Natural killer cell (primary cell): Measurements from ENCODE around the gene CMC2. TPM values are rescaled to one million over a fixed set of nuclear protein-coding genes. Genes with fewer than 3 reads are reported as not detected.

Experiments used
- ATAC-seq, 3 donors: fragments of 150-1000 bp in 2 of 3; fragments of 200-7000 bp in 1 of 3; cut with Tn5 transposase; 1 replicate in 1 of 3; 2 replicates in 2 of 3; pipeline ENCODE4 v1.10.0; 2021; ENCODE audit warnings: mild to moderate bottlenecking in 2 of 3, moderate library complexity in 2 of 3
- DNase-seq, 2 donors: peaks; one replicate each; pipeline versions ENCODE4 v3.0.0 to v3.0.0-alpha.2; 2013 to 2021; ENCODE audit warnings: mixed read lengths in 1 of 2
- H3K27ac ChIP-seq: one replicate; pipeline ENCODE4 v1.5.1; 2013; ENCODE audit warnings: mild to moderate bottlenecking, low read length
- H3K27me3 ChIP-seq: one replicate; pipeline ENCODE4 v1.6.1; 2013; ENCODE audit warnings: low read length; ENCODE audit not compliant: control insufficient read depth, insufficient read depth
- H3K36me3 ChIP-seq: one replicate; pipeline ENCODE4 v1.6.1; 2013; ENCODE audit warnings: low read length; ENCODE audit not compliant: control insufficient read depth, insufficient read depth
- H3K4me1 ChIP-seq: one replicate; pipeline ENCODE4 v1.6.1; 2013; ENCODE audit warnings: low read length; ENCODE audit not compliant: control insufficient read depth, insufficient read depth
- H3K4me3 ChIP-seq: one replicate; pipeline ENCODE4 v1.5.1; 2013; ENCODE audit warnings: low read length
- H3K9me3 ChIP-seq: one replicate; pipeline ENCODE4 v1.6.1; 2013; ENCODE audit warnings: low read length; ENCODE audit not compliant: control insufficient read depth, insufficient read depth
- H3K27ac Mint-ChIP-seq, 2 donors: one replicate each; pipeline ENCODE4 v1.8.0; 2022; ENCODE audit warnings: mild to moderate bottlenecking in 2 of 2, mixed read lengths in 2 of 2, moderate library complexity in 1 of 2
- H3K27me3 Mint-ChIP-seq, 2 donors: one replicate each; pipeline ENCODE4 v1.8.0; 2022; ENCODE audit warnings: low read depth in 2 of 2, mixed read lengths in 2 of 2
- H3K36me3 Mint-ChIP-seq: one replicate; pipeline ENCODE4 v1.8.0; 2022; ENCODE audit warnings: mixed read lengths
- H3K4me1 Mint-ChIP-seq, 2 donors: one replicate each; pipeline ENCODE4 v1.8.0; 2022; ENCODE audit warnings: mixed read lengths in 2 of 2
- H3K4me3 Mint-ChIP-seq: one replicate; pipeline ENCODE4 v1.8.0; 2022; ENCODE audit warnings: mild to moderate bottlenecking, moderate library complexity, mixed read lengths
- H3K9me3 Mint-ChIP-seq, 2 donors: one replicate each; pipeline ENCODE4 v1.8.0; 2022; ENCODE audit warnings: mixed read lengths in 2 of 2
- WGBS: methylation state at CpG from one replicate; pipeline ENCODE4 v1.1.7; 2013; ENCODE audit warnings: missing lambda C conversion rate; ENCODE audit not compliant: insufficient coverage; 5-methylcytosine and 5-hydroxymethylcytosine counted together
- intact Hi-C: fragments of 100-400 bp; cut with micrococcal nuclease; formaldehyde crosslinking; loops from one replicate; pipeline ENCODE4 v1.14.2; 2022
- total RNA-seq, 4 donors: library from RNA; stranded (reverse); fragments of 120-200 nt in 1 of 4; gene quantifications; one replicate each; pipeline versions ENCODE4 v1.2.3 to v1.2.4, GENCODE V29; 2013 to 2022
- TF ChIP-seq, protein P1 (sequence below): fragments of 200-600 bp; IDR thresholded peaks from one replicate; pipeline ENCODE4 v1.8.0; 2022; ENCODE audit warnings: antibody characterized with exemption

The CMC2 gene
- total RNA-seq, 3 donors from 2014 or later (not counting 1 experiment from before 2014, with no cell fraction given), result 52.3 to 63.5 (median 63.2) TPM

- intact Hi-C loops, result loop anchor here (1.0 to 5.0 kb wide), 2 partner anchors 31 to 93 kb away; partner anchors contain the start of genes ATMIN and GCSH
- Mint-ChIP-seq H3K36me3 (no peaks in the 10 kb centered on the region), H3K4me1 (peaks cover 35 to 50% of the 10 kb centered on the region in 2 donors), H3K9me3 (no peaks in the 10 kb centered on the region), H3K27ac (peak overlapping the region; percentile 81 to 99), H3K27me3 (no peaks in the 10 kb centered on the region), H3K4me3 (peak overlapping the region; percentile 90)
- 67% methylated on average over 12 of the region's 14 CpGs for WGBS
- Histone ChIP-seq H3K4me3 (peak overlapping the region; percentile 46), H3K36me3 (no peaks in the 10 kb centered on the region), H3K27ac (peak overlapping the region; percentile 76), H3K4me1 (peaks cover 32% of the 10 kb centered on the region), H3K27me3 (no peaks in the 10 kb centered on the region), H3K9me3 (no peaks in the 10 kb centered on the region)
- TF ChIP-seq, protein P1, sequence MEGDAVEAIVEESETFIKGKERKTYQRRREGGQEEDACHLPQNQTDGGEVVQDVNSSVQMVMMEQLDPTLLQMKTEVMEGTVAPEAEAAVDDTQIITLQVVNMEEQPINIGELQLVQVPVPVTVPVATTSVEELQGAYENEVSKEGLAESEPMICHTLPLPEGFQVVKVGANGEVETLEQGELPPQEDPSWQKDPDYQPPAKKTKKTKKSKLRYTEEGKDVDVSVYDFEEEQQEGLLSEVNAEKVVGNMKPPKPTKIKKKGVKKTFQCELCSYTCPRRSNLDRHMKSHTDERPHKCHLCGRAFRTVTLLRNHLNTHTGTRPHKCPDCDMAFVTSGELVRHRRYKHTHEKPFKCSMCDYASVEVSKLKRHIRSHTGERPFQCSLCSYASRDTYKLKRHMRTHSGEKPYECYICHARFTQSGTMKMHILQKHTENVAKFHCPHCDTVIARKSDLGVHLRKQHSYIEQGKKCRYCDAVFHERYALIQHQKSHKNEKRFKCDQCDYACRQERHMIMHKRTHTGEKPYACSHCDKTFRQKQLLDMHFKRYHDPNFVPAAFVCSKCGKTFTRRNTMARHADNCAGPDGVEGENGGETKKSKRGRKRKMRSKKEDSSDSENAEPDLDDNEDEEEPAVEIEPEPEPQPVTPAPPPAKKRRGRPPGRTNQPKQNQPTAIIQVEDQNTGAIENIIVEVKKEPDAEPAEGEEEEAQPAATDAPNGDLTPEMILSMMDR, result peak; percentile 91
- peak in 1 of 2 donors; percentile 81 for DNase-seq
- no peak for ATAC-seq
These were observed 1.9 kb downstream of the CMC2 start for GRCh38 chr16:81004646-81005353.

- DNase-seq (peak in 1 of 2 donors; percentile 51), ATAC-seq (no peak)
- WGBS, result 63% methylated on average over 9 of the region's 11 CpGs
- H3K4me1 ChIP-seq, result peaks cover 32% of the 10 kb centered on the region
- H3K27me3 ChIP-seq, result no peaks in the 10 kb centered on the region
- no peaks in the 10 kb centered on the region for H3K36me3 ChIP-seq
- no peaks in the 10 kb centered on the region for H3K9me3 ChIP-seq
- H3K27me3 Mint-ChIP-seq, result no peaks in the 10 kb centered on the region
- intact Hi-C loops, result loop anchor here (1.0 kb wide), 1 partner anchor 31 kb away; the partner anchor contains the start of gene ATMIN
- no peaks in the 10 kb centered on the region for H3K36me3 Mint-ChIP-seq
- H3K4me3 ChIP-seq, result peak overlapping the region; percentile 46
- peaks cover 41 to 60% of the 10 kb centered on the region in 2 donors for H3K4me1 Mint-ChIP-seq
- peak overlapping the region; percentile 90 for H3K4me3 Mint-ChIP-seq
- no peaks in the 10 kb centered on the region for H3K9me3 Mint-ChIP-seq
- peak overlapping the region; percentile 81 to 99 for H3K27ac Mint-ChIP-seq
- TF ChIP-seq, protein P1, result no peak
- peak overlapping the region; percentile 76 for H3K27ac ChIP-seq
These were observed 2.9 kb downstream of the CMC2 start for GRCh38 chr16:81003610-81004460.

DNA sequence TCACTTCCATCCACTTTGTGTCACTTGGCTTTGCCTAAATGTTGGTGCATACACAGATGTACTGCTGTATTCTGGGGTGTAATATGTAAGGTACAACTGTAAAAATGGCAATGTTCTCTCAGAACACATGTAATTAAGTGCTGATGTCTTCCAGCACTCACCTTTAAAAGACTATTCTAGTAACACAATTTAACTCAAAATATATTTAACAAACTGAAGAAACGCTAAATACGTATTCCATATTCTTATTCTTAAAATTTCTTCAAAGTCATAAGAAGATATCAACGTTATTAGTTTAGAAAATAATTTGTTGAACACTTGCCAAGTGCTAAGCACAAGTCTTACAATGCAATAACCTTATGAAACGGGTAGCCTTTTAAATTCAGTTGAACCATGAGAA lies 3.6 kb downstream of the CMC2 start:
- Histone ChIP-seq H3K9me3 (no peaks in the 10 kb centered on the region), H3K4me1 (peaks cover 28% of the 10 kb centered on the region), H3K27ac (peak overlapping the region; percentile 21), H3K27me3 (no peaks in the 10 kb centered on the region), H3K36me3 (no peaks in the 10 kb centered on the region), H3K4me3 (no peak overlapping the region)
- Mint-ChIP-seq H3K36me3 (no peaks in the 10 kb centered on the region), H3K27me3 (no peaks in the 10 kb centered on the region), H3K9me3 (no peaks in the 10 kb centered on the region), H3K4me3 (peak overlapping the region; percentile 90), H3K4me1 (peaks cover 48 to 62% of the 10 kb centered on the region in 2 donors), H3K27ac (peak overlapping the region; percentile 81 to 99)
- TF ChIP-seq, protein P1, result no peak
- WGBS, result 87% methylated on average over 4 of the region's 4 CpGs
- DNase-seq, result no peak
- intact Hi-C loops, result no loop called here
- no peak for ATAC-seq
